HG03442 (cell line): ENCODE data around the gene PSMD13.

Experiments used
- ATAC-seq: cut with Tn5 transposase; IDR thresholded peaks from one replicate; pipeline ENCODE4 v1.9.1; 2021; ENCODE audit warnings: mild to moderate bottlenecking, moderate library complexity; ENCODE audit not compliant: unreplicated experiment

The PSMD13 gene

GRCh38 chr11:203945-204586 is 32.7 kb upstream of the PSMD13 start:
- no peak for ATAC-seq

GRCh38 chr11:204587-205109 is 32.1 kb upstream of the PSMD13 start:
- ATAC-seq: no peak

GRCh38 chr11:205221-206001 is 31.4 kb upstream of the PSMD13 start:
- ATAC-seq: no peak

- ATAC-seq: no peak
Observed at GRCh38 chr11:206002-206384, 30.8 kb upstream of the PSMD13 start.

- ATAC-seq: no peak
Observed at GRCh38 chr11:206526-207207, 30.1 kb upstream of the PSMD13 start.

GRCh38 chr11:207208-207862 is 29.4 kb upstream of the PSMD13 start, which contains the start of the genes BET1L and RIC8A:
Gene BET1L, minus strand, starts transcription at chr11:207399. Its CDS starts 78 bp downstream, at chr11:207321.
Gene RIC8A, plus strand, starts transcription at chr11:207708. Its CDS starts 1,147 bp downstream, at chr11:208855.
- peak; percentile 71 for ATAC-seq

GRCh38 chr11:207863-208180 is 29.0 kb upstream of the PSMD13 start:
- ATAC-seq: no peak

- peak; percentile 35 for ATAC-seq
Observed at GRCh38 chr11:208181-208916, 28.4 kb upstream of the PSMD13 start.

GRCh38 chr11:208917-209260 is 27.9 kb upstream of the PSMD13 start:
- ATAC-seq: no peak

- ATAC-seq: no peak
Observed at GRCh38 chr11:209275-210121, 27.3 kb upstream of the PSMD13 start.

- no peak for ATAC-seq
Observed at GRCh38 chr11:210122-210802, 26.5 kb upstream of the PSMD13 start.

GRCh38 chr11:210803-211180 is 26.0 kb upstream of the PSMD13 start:
- no peak for ATAC-seq

GRCh38 chr11:211295-211694 is 25.5 kb upstream of the PSMD13 start:
- no peak for ATAC-seq

- ATAC-seq: no peak
Observed at GRCh38 chr11:211741-212140, 25.0 kb upstream of the PSMD13 start.

GRCh38 chr11:212150-213100 is 24.4 kb upstream of the PSMD13 start:
- no peak for ATAC-seq

GRCh38 chr11:213111-213510 is 23.7 kb upstream of the PSMD13 start:
- no peak for ATAC-seq

GRCh38 chr11:214083-214482 is 22.7 kb upstream of the PSMD13 start:
- ATAC-seq: no peak

- no peak for ATAC-seq
Observed at GRCh38 chr11:215581-216037, 21.2 kb upstream of the PSMD13 start.
